ENCODE measurements around the gene IFI44.

DNA sequence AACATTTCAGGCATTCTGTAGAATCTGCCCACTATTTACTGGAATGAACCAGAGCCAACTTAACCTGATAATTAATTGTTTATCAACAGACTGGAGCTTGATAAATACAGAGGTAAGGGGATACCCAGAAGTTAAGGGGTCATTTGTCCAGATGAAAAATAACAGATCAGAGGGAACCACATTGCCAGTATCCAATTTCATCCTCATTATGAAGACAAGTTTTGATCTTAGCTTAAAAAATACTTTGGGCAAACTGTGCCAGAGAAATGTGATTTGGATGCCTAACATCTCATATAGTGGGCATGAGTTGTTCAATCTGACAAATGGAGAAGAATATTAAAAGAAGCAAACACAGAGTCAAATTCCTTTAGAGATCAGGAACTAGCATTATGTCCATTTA is 63.7 kb downstream of the IFI44 start:
- TF ChIP-seq, protein P1, sequence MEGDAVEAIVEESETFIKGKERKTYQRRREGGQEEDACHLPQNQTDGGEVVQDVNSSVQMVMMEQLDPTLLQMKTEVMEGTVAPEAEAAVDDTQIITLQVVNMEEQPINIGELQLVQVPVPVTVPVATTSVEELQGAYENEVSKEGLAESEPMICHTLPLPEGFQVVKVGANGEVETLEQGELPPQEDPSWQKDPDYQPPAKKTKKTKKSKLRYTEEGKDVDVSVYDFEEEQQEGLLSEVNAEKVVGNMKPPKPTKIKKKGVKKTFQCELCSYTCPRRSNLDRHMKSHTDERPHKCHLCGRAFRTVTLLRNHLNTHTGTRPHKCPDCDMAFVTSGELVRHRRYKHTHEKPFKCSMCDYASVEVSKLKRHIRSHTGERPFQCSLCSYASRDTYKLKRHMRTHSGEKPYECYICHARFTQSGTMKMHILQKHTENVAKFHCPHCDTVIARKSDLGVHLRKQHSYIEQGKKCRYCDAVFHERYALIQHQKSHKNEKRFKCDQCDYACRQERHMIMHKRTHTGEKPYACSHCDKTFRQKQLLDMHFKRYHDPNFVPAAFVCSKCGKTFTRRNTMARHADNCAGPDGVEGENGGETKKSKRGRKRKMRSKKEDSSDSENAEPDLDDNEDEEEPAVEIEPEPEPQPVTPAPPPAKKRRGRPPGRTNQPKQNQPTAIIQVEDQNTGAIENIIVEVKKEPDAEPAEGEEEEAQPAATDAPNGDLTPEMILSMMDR (IDR thresholded peaks at IDR 0.05; ENCODE audit: extremely low read depth in 1 of 2, insufficient read depth in 1 of 2, low read depth in 1 of 2, low read length in 2 of 2) = no peak
- no peak for TF ChIP-seq POLR2A (IDR thresholded peaks at IDR 0.05; ENCODE audit: low read depth, low read length)
- TF ChIP-seq EZH2 (IDR thresholded peaks at IDR 0.05; ENCODE audit: borderline replicate concordance, low read depth, low read length, severe bottlenecking) = no peak

Measured in endothelial cell of umbilical vein (primary cell).